ENCODE measurements around the gene KCNK17. TPM values are rescaled to one million over a fixed set of nuclear protein-coding genes. Genes with fewer than 3 reads are reported as not detected.

Gene KCNK17
- total RNA-seq, 1 experiment from 2014 or later, result not detected

DNA sequence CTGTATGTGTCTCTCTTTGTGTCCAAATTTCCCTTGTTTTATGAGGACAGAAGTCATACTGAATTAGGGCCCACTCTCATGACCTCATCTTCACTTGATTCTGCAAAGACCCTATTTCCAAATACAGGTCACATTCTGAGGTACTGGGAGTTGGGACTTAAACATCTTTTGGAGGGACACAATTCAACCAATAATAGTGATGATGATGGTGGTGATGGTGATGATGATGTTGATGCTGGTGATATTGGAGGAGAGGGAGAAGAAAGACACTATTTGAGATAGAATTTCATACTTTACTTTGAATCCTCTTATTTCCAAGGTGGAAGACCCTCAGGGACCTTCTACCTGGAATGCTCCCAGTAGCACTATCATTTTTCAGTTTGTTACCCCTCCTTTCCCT lies 63.7 kb downstream of the KCNK17 start (continued):
- TF ChIP-seq, protein P1, sequence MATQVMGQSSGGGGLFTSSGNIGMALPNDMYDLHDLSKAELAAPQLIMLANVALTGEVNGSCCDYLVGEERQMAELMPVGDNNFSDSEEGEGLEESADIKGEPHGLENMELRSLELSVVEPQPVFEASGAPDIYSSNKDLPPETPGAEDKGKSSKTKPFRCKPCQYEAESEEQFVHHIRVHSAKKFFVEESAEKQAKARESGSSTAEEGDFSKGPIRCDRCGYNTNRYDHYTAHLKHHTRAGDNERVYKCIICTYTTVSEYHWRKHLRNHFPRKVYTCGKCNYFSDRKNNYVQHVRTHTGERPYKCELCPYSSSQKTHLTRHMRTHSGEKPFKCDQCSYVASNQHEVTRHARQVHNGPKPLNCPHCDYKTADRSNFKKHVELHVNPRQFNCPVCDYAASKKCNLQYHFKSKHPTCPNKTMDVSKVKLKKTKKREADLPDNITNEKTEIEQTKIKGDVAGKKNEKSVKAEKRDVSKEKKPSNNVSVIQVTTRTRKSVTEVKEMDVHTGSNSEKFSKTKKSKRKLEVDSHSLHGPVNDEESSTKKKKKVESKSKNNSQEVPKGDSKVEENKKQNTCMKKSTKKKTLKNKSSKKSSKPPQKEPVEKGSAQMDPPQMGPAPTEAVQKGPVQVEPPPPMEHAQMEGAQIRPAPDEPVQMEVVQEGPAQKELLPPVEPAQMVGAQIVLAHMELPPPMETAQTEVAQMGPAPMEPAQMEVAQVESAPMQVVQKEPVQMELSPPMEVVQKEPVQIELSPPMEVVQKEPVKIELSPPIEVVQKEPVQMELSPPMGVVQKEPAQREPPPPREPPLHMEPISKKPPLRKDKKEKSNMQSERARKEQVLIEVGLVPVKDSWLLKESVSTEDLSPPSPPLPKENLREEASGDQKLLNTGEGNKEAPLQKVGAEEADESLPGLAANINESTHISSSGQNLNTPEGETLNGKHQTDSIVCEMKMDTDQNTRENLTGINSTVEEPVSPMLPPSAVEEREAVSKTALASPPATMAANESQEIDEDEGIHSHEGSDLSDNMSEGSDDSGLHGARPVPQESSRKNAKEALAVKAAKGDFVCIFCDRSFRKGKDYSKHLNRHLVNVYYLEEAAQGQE (IDR thresholded peaks at IDR 0.05; ENCODE audit: low read depth), result no peak
- no peak for TF ChIP-seq CEBPB (IDR thresholded peaks at IDR 0.05; ENCODE audit: low read depth)
- no peak for TF ChIP-seq ZFX (IDR thresholded peaks at IDR 0.05)
- TF ChIP-seq SRF (IDR thresholded peaks at IDR 0.05; ENCODE audit: low read depth), result no peak
- no peak for TF ChIP-seq FOSL1 (IDR thresholded peaks at IDR 0.05; ENCODE audit: low read depth)
- TF ChIP-seq TCF7L2 (IDR thresholded peaks at IDR 0.05; ENCODE audit: borderline replicate concordance, extremely low read depth, insufficient read depth, insufficient read length), result no peak
- TF ChIP-seq, protein P2, sequence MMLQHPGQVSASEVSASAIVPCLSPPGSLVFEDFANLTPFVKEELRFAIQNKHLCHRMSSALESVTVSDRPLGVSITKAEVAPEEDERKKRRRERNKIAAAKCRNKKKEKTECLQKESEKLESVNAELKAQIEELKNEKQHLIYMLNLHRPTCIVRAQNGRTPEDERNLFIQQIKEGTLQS (IDR thresholded peaks at IDR 0.05), result no peak
- TF ChIP-seq POLR2A (IDR thresholded peaks at IDR 0.05; ENCODE audit: borderline replicate concordance, extremely low read depth, insufficient read depth, insufficient read length), result no peak
- TF ChIP-seq, protein P3, sequence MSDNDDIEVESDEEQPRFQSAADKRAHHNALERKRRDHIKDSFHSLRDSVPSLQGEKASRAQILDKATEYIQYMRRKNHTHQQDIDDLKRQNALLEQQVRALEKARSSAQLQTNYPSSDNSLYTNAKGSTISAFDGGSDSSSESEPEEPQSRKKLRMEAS (IDR thresholded peaks at IDR 0.05), result no peak
- no peak for TF ChIP-seq EZH2 (IDR thresholded peaks at IDR 0.05)
- TF ChIP-seq ZNF274 (IDR thresholded peaks at IDR 0.05; ENCODE audit: low read depth, low read length), result no peak
- TF ChIP-seq ELF1 (IDR thresholded peaks at IDR 0.05; ENCODE audit: borderline replicate concordance, low read depth), result no peak

DNA sequence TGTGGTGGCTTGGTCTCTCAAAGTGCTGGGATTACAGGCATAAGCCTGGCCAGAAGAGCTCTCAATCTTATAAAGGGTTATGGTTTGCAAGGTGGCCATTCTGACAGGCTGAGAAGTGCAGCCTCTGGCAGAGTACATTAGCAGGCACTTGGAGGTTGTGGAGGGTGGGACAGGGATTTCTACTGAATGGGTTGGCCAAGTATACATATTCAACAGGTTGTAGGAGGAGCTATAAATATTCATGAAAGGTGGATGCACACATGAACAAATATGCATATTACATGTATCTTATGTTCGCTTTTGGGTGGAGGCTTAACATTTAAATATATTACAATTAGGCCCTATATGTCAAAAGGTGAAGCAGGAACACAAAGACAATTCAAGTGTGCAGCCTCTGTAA lies 64.9 kb downstream of the KCNK17 start:
- intact Hi-C loops (cut with micrococcal nuclease), result no loop called here
- no peaks in the 10 kb centered on the region for H3K79me2 ChIP-seq (ENCODE audit: insufficient read depth, low read length)
- POLR2A ChIA-PET, result no interaction called here
- no peaks in the 10 kb centered on the region for H3K9me3 ChIP-seq (ENCODE audit: control insufficient read depth in 1 of 2, insufficient read depth in 1 of 2, low read depth in 1 of 2, low read length in 2 of 2)
- RAD21 ChIA-PET (ENCODE audit: low non-redundant PET in 1 of 2, low total read pairs in 2 of 2, uncharacterized antibody in 2 of 2, unreplicated experiment in 2 of 2), result no interaction called here
- H3K36me3 ChIP-seq (ENCODE audit: control insufficient read depth in 1 of 2, insufficient read depth in 2 of 2, low read length in 2 of 2), result no peaks in the 10 kb centered on the region
- no peak overlapping the region for H2AFZ ChIP-seq (ENCODE audit: low read depth, low read length, poor library complexity, severe bottlenecking)
- H3K27ac ChIP-seq (ENCODE audit: low read depth, low read length), result no peak overlapping the region
- ATAC-seq (no peak), DNase-seq (ENCODE audit: low read depth, low spot score) (no peak)
- no peaks in the 10 kb centered on the region for H3K9me2 ChIP-seq (ENCODE audit: insufficient read depth)
- H4K20me1 ChIP-seq (ENCODE audit: insufficient read depth), result no peaks in the 10 kb centered on the region
- no peak overlapping the region for H3K4me2 ChIP-seq (ENCODE audit: low read length)
- BruUV-seq (replicated peaks), result no TSS peak
- no peak overlapping the region for H3K9ac ChIP-seq (ENCODE audit: low read length)
- CTCF ChIA-PET, result no interaction called here
- H3K27me3 ChIP-seq (ENCODE audit: insufficient read depth, low read length), result peaks cover 9% of the 10 kb centered on the region; the same call in 1 of the 2 replicates
- H3K4me1 ChIP-seq (ENCODE audit: control insufficient read depth in 1 of 2, insufficient read depth in 2 of 2, low read length in 2 of 2), result no peaks in the 10 kb centered on the region
- no peak overlapping the region for H3K4me3 ChIP-seq (replicated peaks in 1 of 2; ENCODE audit: low read depth in 1 of 2, low read length in 2 of 2)
- no peak for TF ChIP-seq POLR2A (IDR thresholded peaks at IDR 0.05; ENCODE audit: borderline replicate concordance, extremely low read depth, insufficient read depth, insufficient read length)
- TF ChIP-seq POLR2AphosphoS5 (IDR thresholded peaks at IDR 0.05; ENCODE audit: low read depth, low read length), result no peak
- TF ChIP-seq SP1 (IDR thresholded peaks at IDR 0.05; ENCODE audit: low read depth), result no peak
- TF ChIP-seq, protein P3 (IDR thresholded peaks at IDR 0.05), result no peak
- no peak for TF ChIP-seq EZH2phosphoT487 (IDR thresholded peaks at IDR 0.05; ENCODE audit: borderline replicate concordance)
- no peak for TF ChIP-seq RAD21 (IDR thresholded peaks at IDR 0.05; ENCODE audit: low read depth)
- TF ChIP-seq, protein P1 (IDR thresholded peaks at IDR 0.05; ENCODE audit: low read depth), result no peak
- TF ChIP-seq FOSL1 (IDR thresholded peaks at IDR 0.05; ENCODE audit: low read depth), result no peak
- TF ChIP-seq EGR1 (IDR thresholded peaks at IDR 0.05; ENCODE audit: low read depth), result no peak
- no peak for TF ChIP-seq ELF1 (IDR thresholded peaks at IDR 0.05; ENCODE audit: borderline replicate concordance, low read depth)
